Panc1 (cell line): ENCODE measurements around the gene PTK7. TPM values are rescaled to one million over a fixed set of nuclear protein-coding genes. Genes with fewer than 3 reads are reported as not detected.

Source experiments
- ATAC-seq: fragments of 200-7000 bp; cut with Tn5 transposase; 2 replicates; pipeline ENCODE4 v1.9.1; 2020; ENCODE audit warnings: mild to moderate bottlenecking, moderate library complexity
- BruUV-seq: library from RNA; stranded (reverse); fragments of 400-500 nt; replicated peaks from 2 replicates; lab custom pipeline; 2021; lab: Mats Ljungman, UMichigan
- CTCF ChIA-PET: fragments of 300-600 bp; sonication (Branson Sonifier 250); formaldehyde crosslinking; loops from one replicate; lab custom pipeline; 2022; ENCODE audit warnings: antibody characterized with exemption; lab: Charles Lee
- POLR2A ChIA-PET: fragments of 300-600 bp; sonication (Branson Sonifier 250); formaldehyde crosslinking; loops from one replicate; lab custom pipeline; 2022; ENCODE audit warnings: antibody characterized with exemption; lab: Charles Lee
- DNase-seq: peaks from one replicate; pipeline ENCODE4 v3.0.0-alpha.2; 2010; ENCODE audit warnings: low read depth, low spot score
- H3K27ac ChIP-seq: 2 replicates; pipeline ENCODE4 v1.5.1; 2011; ENCODE audit warnings: mild to moderate bottlenecking, low read length, inconsistent platforms
- H3K27me3 ChIP-seq: fragments of 200-500 bp; sonication (Bioruptor generic); 2 replicates; pipeline ENCODE4 v1.6.0; 2014; ENCODE audit warnings: low read length, inconsistent platforms; ENCODE audit not compliant: control insufficient read depth, insufficient read depth
- H3K36me3 ChIP-seq: fragments of 200-500 bp; sonication (Bioruptor generic); 2 replicates; pipeline ENCODE4 v1.5.1; 2014; ENCODE audit warnings: inconsistent platforms, mild to moderate bottlenecking, low read length, moderate library complexity; ENCODE audit not compliant: control insufficient read depth, insufficient read depth
- H3K4me1 ChIP-seq: 2 replicates; pipeline ENCODE4 v1.5.1; 2011; ENCODE audit warnings: inconsistent platforms, mild to moderate bottlenecking, low read length, moderate library complexity; ENCODE audit not compliant: control insufficient read depth, insufficient read depth
- H3K4me3 ChIP-seq, 2 experiments: 2 replicates each; pipeline ENCODE4 v1.5.1; 2011 to 2012; ENCODE audit warnings: low read depth in 2 of 2, low read length in 2 of 2, mild to moderate bottlenecking in 2 of 2, inconsistent platforms in 1 of 2, moderate library complexity in 1 of 2
- H3K9me3 ChIP-seq: fragments of 200-500 bp; sonication (Bioruptor generic); 2 replicates; pipeline ENCODE4 v1.5.1; 2014; ENCODE audit warnings: low read depth, mild to moderate bottlenecking, inconsistent platforms, low read length, moderate library complexity; ENCODE audit not compliant: control insufficient read depth, insufficient read depth
- POLR2AphosphoS5 ChIP-seq: IDR thresholded peaks from 2 replicates; pipeline ENCODE4 v1.6.1; 2012; ENCODE audit warnings: mild to moderate bottlenecking, low read depth, low read length, moderate library complexity
- SIN3A ChIP-seq: IDR thresholded peaks from 2 replicates; pipeline ENCODE4 v1.6.1; 2012; ENCODE audit warnings: low read depth, mild to moderate bottlenecking, low read length, moderate library complexity, borderline replicate concordance; ENCODE audit not compliant: insufficient read depth
- TCF7L2 ChIP-seq: IDR thresholded peaks from 2 replicates; pipeline ENCODE4 v1.6.1; 2011; ENCODE audit warnings: mild to moderate bottlenecking, low read depth, low read length, inconsistent platforms
- in situ Hi-C: cut with HindIII; loops from 2 replicates; pipeline ENCODE4 v1.10.0; 2016; ENCODE audit warnings: low sequenced_read_pairs, low pct_unique_long_range_greater_than_20kb
- intact Hi-C: fragments of 100-400 bp; cut with micrococcal nuclease; formaldehyde crosslinking; loops from one replicate; pipeline ENCODE4 v1.10.0; 2022; ENCODE audit not compliant: unreplicated experiment
- total RNA-seq: library from RNA; stranded (reverse); gene quantifications from one replicate; pipeline ENCODE4 v1.2.1, GENCODE V29; 2021; ENCODE audit not compliant: unreplicated experiment
- TF ChIP-seq, protein P1 (sequence below): fragments of 450-650 bp; IDR thresholded peaks from 2 replicates; pipeline ENCODE4 v1.5.1; 2017; ENCODE audit warnings: mild to moderate bottlenecking
- TF ChIP-seq, protein P2 (sequence below), 2 experiments: IDR thresholded peaks; 2 replicates each; pipeline ENCODE4 v1.6.1; 2011 to 2012; ENCODE audit warnings: low read depth in 2 of 2, control low read depth in 1 of 2, low read length in 1 of 2, mild to moderate bottlenecking in 1 of 2, moderate library complexity in 1 of 2; ENCODE audit not compliant: insufficient read depth in 1 of 2

Gene PTK7
- total RNA-seq, 1 experiment from 2014 or later, result 240 TPM

- Histone ChIP-seq H3K4me1 (peaks cover 62% of the 10 kb centered on the region), H3K36me3 (no peaks in the 10 kb centered on the region), H3K4me3 (no peak overlapping the region), H3K9me3 (no peaks in the 10 kb centered on the region), H3K27ac (no peak overlapping the region), H3K27me3 (no peaks in the 10 kb centered on the region)
- POLR2A ChIA-PET, result interaction anchor here (0.6 to 1.1 kb wide), 2 partner anchors 32 to 71 kb away, joined by 3 to 4 read pairs; partner anchors contain the start of gene CUL7
- in situ Hi-C loops (no loop called here), intact Hi-C loops (loop anchor here (5.0 kb wide), 1 partner anchor 53 kb away; no protein-coding TSS in a partner anchor)
- no peak for DNase-seq
- CTCF ChIA-PET, result interaction anchor here (0.9 kb wide), 2 partner anchors 34 to 36 kb away, joined by 3 read pairs; no protein-coding TSS in a partner anchor
- no TSS peak for BruUV-seq
- no peak for ATAC-seq
- TF ChIP-seq POLR2AphosphoS5 (no peak), SIN3A (no peak), TCF7L2 (0 out of 2 replicates have a peak, but pooled peaks have one; percentile 38)
- TF ChIP-seq, protein P1, sequence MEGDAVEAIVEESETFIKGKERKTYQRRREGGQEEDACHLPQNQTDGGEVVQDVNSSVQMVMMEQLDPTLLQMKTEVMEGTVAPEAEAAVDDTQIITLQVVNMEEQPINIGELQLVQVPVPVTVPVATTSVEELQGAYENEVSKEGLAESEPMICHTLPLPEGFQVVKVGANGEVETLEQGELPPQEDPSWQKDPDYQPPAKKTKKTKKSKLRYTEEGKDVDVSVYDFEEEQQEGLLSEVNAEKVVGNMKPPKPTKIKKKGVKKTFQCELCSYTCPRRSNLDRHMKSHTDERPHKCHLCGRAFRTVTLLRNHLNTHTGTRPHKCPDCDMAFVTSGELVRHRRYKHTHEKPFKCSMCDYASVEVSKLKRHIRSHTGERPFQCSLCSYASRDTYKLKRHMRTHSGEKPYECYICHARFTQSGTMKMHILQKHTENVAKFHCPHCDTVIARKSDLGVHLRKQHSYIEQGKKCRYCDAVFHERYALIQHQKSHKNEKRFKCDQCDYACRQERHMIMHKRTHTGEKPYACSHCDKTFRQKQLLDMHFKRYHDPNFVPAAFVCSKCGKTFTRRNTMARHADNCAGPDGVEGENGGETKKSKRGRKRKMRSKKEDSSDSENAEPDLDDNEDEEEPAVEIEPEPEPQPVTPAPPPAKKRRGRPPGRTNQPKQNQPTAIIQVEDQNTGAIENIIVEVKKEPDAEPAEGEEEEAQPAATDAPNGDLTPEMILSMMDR, result no peak
- TF ChIP-seq, protein P2, sequence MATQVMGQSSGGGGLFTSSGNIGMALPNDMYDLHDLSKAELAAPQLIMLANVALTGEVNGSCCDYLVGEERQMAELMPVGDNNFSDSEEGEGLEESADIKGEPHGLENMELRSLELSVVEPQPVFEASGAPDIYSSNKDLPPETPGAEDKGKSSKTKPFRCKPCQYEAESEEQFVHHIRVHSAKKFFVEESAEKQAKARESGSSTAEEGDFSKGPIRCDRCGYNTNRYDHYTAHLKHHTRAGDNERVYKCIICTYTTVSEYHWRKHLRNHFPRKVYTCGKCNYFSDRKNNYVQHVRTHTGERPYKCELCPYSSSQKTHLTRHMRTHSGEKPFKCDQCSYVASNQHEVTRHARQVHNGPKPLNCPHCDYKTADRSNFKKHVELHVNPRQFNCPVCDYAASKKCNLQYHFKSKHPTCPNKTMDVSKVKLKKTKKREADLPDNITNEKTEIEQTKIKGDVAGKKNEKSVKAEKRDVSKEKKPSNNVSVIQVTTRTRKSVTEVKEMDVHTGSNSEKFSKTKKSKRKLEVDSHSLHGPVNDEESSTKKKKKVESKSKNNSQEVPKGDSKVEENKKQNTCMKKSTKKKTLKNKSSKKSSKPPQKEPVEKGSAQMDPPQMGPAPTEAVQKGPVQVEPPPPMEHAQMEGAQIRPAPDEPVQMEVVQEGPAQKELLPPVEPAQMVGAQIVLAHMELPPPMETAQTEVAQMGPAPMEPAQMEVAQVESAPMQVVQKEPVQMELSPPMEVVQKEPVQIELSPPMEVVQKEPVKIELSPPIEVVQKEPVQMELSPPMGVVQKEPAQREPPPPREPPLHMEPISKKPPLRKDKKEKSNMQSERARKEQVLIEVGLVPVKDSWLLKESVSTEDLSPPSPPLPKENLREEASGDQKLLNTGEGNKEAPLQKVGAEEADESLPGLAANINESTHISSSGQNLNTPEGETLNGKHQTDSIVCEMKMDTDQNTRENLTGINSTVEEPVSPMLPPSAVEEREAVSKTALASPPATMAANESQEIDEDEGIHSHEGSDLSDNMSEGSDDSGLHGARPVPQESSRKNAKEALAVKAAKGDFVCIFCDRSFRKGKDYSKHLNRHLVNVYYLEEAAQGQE (IDR thresholded peaks at IDR 0.05; ENCODE audit: insufficient read depth in 1 of 2, low read depth in 2 of 2, low read length in 1 of 2), result no peak
Measured at GRCh38 chr6:43125119-43125518, 49.0 kb downstream of the PTK7 start.

DNA sequence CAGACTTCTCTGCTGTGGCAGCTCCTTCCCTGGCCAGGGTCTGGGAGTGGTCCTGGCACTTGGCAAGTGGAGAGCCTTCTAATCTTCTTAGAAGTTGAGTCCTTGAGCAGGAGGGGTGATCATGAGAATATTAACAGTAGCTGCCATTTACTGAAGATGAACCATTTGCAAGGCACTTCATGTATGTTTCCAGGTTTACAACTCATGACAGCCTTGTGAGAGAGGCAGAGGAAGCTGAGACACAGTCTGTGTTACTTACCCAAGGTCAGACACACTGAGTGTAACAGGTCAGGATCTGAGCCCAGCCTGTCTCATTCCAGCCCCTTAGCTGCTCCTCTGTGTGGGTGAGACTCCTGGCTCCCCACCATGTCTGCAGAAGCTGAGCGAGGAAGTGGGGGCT, 49.4 kb downstream of the PTK7 start:
- Histone ChIP-seq H3K4me3 (no peak overlapping the region), H3K36me3 (no peaks in the 10 kb centered on the region), H3K27me3 (no peaks in the 10 kb centered on the region), H3K27ac (0 out of 2 replicates have a peak overlapping the region, but pooled peaks have one; percentile 14), H3K4me1 (peaks cover 58% of the 10 kb centered on the region), H3K9me3 (no peaks in the 10 kb centered on the region)
- ChIA-PET POLR2A (interaction anchor here (1.1 kb wide), 1 partner anchor 72 kb away, joined by 3 read pairs; the partner anchor contains the start of gene CUL7), CTCF (interaction anchor here (0.9 kb wide), 2 partner anchors 35 to 36 kb away, joined by 3 read pairs; no protein-coding TSS in a partner anchor)
- DNase-seq (no peak), ATAC-seq (no peak)
- BruUV-seq, result no TSS peak
- in situ Hi-C loops, result no loop called here
- intact Hi-C loops, result loop anchor here (5.0 kb wide), 1 partner anchor 53 kb away; no protein-coding TSS in a partner anchor
- TF ChIP-seq, protein P1, result no peak
- TF ChIP-seq, protein P2 (IDR thresholded peaks at IDR 0.05; ENCODE audit: insufficient read depth in 1 of 2, low read depth in 2 of 2, low read length in 1 of 2), result no peak
